H9 (cell line): ENCODE results near the gene ANKS1B. TPM values are rescaled to one million over a fixed set of nuclear protein-coding genes. Genes with fewer than 3 reads are reported as not detected.

Source experiments
- DNase-seq: peaks from one replicate; pipeline ENCODE4 v3.0.0-alpha.2; 2017
- H2AFZ ChIP-seq: one replicate; pipeline ENCODE4 v1.6.1; 2013; ENCODE audit warnings: mild to moderate bottlenecking, low read length, control low read depth, moderate library complexity
- H2AK5ac ChIP-seq: 2 replicates; pipeline ENCODE4 v1.6.1; 2013; ENCODE audit warnings: low read length, control low read depth, mixed read lengths; ENCODE audit not compliant: insufficient read length
- H2BK120ac ChIP-seq: one replicate; pipeline ENCODE4 v1.6.1; 2013; ENCODE audit warnings: low read depth, mild to moderate bottlenecking, low read length, control low read depth, inconsistent platforms; ENCODE audit not compliant: poor library complexity, severe bottlenecking
- H2BK12ac ChIP-seq: 2 replicates; pipeline ENCODE4 v1.6.1; 2013; ENCODE audit warnings: low read length, control low read depth, mixed read lengths, low read depth; ENCODE audit not compliant: insufficient read length
- H2BK15ac ChIP-seq: 2 replicates; pipeline ENCODE4 v1.6.1; 2013; ENCODE audit warnings: low read depth, low read length, control low read depth
- H2BK20ac ChIP-seq: one replicate; pipeline ENCODE4 v1.6.1; 2013; ENCODE audit warnings: low read depth, mild to moderate bottlenecking, low read length, control low read depth, inconsistent platforms; ENCODE audit not compliant: poor library complexity, severe bottlenecking
- H2BK5ac ChIP-seq: 2 replicates; pipeline ENCODE4 v1.6.1; 2013; ENCODE audit warnings: low read length, control low read depth, mixed read lengths; ENCODE audit not compliant: insufficient read length
- H3K14ac ChIP-seq: 2 replicates; pipeline ENCODE4 v1.6.1; 2013; ENCODE audit warnings: low read length, control low read depth; ENCODE audit not compliant: insufficient read depth
- H3K18ac ChIP-seq: 2 replicates; pipeline ENCODE4 v1.6.1; 2013; ENCODE audit warnings: low read depth, mild to moderate bottlenecking, mixed read lengths, low read length, control low read depth; ENCODE audit not compliant: insufficient read length
- H3K23ac ChIP-seq: 2 replicates; pipeline ENCODE4 v1.6.1; 2013; ENCODE audit warnings: low read length, control low read depth, mixed read lengths, low read depth; ENCODE audit not compliant: insufficient read length
- H3K23me2 ChIP-seq: 2 replicates; pipeline ENCODE4 v1.6.1; 2013; ENCODE audit warnings: low read depth, mild to moderate bottlenecking, mixed read lengths, low read length, control low read depth; ENCODE audit not compliant: insufficient read length, poor library complexity, severe bottlenecking
- H3K27ac ChIP-seq: 2 replicates; pipeline ENCODE4 v1.5.1; 2013; ENCODE audit warnings: low read length, control low read depth, mixed read lengths, low read depth; ENCODE audit not compliant: insufficient read length
- H3K27me3 ChIP-seq: 2 replicates; pipeline ENCODE4 v1.6.1; 2013; ENCODE audit warnings: low read length, control low read depth, inconsistent platforms; ENCODE audit not compliant: insufficient read depth
- H3K4ac ChIP-seq: 2 replicates; pipeline ENCODE4 v1.6.1; 2013; ENCODE audit warnings: low read depth, mild to moderate bottlenecking, control low read depth, inconsistent platforms, low read length, moderate library complexity
- H3K4me1 ChIP-seq: 2 replicates; pipeline ENCODE4 v1.6.1; 2013; ENCODE audit warnings: low read length, control low read depth, inconsistent platforms; ENCODE audit not compliant: insufficient read depth
- H3K4me2 ChIP-seq: 2 replicates; pipeline ENCODE4 v1.6.1; 2013; ENCODE audit warnings: low read length, control low read depth, mixed read lengths; ENCODE audit not compliant: insufficient read length, insufficient read depth
- H3K56ac ChIP-seq: 2 replicates; pipeline ENCODE4 v1.6.1; 2013; ENCODE audit warnings: low read depth, mild to moderate bottlenecking, mixed read lengths, low read length, control low read depth; ENCODE audit not compliant: insufficient read length
- H3K79me1 ChIP-seq: 2 replicates; pipeline ENCODE4 v1.6.1; 2013; ENCODE audit warnings: low read depth, mild to moderate bottlenecking, moderate library complexity, low read length, control low read depth, inconsistent platforms; ENCODE audit not compliant: insufficient read depth, poor library complexity, severe bottlenecking
- H3K79me2 ChIP-seq: 2 replicates; pipeline ENCODE4 v1.6.1; 2013; ENCODE audit warnings: low read length, control low read depth, inconsistent platforms; ENCODE audit not compliant: insufficient read depth
- H3K9ac ChIP-seq: 2 replicates; pipeline ENCODE4 v1.6.1; 2013; ENCODE audit warnings: low read length, control low read depth, mixed read lengths; ENCODE audit not compliant: insufficient read length; ENCODE audit errors: extremely low read depth
- H3K9me3 ChIP-seq: one replicate; pipeline ENCODE4 v1.6.1; 2013; ENCODE audit warnings: low read depth, low read length, inconsistent platforms; ENCODE audit not compliant: control insufficient read depth
- H3T11ph ChIP-seq: one replicate; pipeline ENCODE4 v1.6.1; 2013; ENCODE audit warnings: mild to moderate bottlenecking, low read length, control low read depth, inconsistent platforms
- H4K20me1 ChIP-seq: one replicate; pipeline ENCODE4 v1.6.1; 2013; ENCODE audit not compliant: control insufficient read depth, insufficient read length, insufficient read depth
- H4K5ac ChIP-seq: 2 replicates; pipeline ENCODE4 v1.6.1; 2013; ENCODE audit warnings: low read depth, mild to moderate bottlenecking, mixed read lengths, low read length, control low read depth; ENCODE audit not compliant: insufficient read length
- H4K8ac ChIP-seq: replicated peaks from 2 replicates; pipeline ENCODE4 v1.6.1; 2013; ENCODE audit warnings: low read length, control low read depth, mixed read lengths, low read depth; ENCODE audit not compliant: insufficient read length
- H4K91ac ChIP-seq: 2 replicates; pipeline ENCODE4 v1.6.1; 2013; ENCODE audit warnings: low read depth, mild to moderate bottlenecking, moderate library complexity, mixed read lengths, low read length, control low read depth; ENCODE audit not compliant: insufficient read length
- H3K27ac Mint-ChIP-seq, 3 experiments: 2 replicates in 2 of 3; 3 replicates in 1 of 3; pipeline ENCODE4 v1.8.0; 2020 to 2021; ENCODE audit warnings: mixed read lengths in 3 of 3, mild to moderate bottlenecking in 1 of 3, moderate library complexity in 1 of 3
- H3K27me3 Mint-ChIP-seq: 2 replicates; pipeline ENCODE4 v1.8.0; 2021; ENCODE audit warnings: low read depth, mild to moderate bottlenecking, moderate library complexity, mixed read lengths
- H3K36me3 Mint-ChIP-seq, 3 experiments: 2 replicates in 2 of 3; 3 replicates in 1 of 3; pipeline ENCODE4 v1.8.0; 2020 to 2021; ENCODE audit warnings: low read depth in 3 of 3, mixed read lengths in 3 of 3; ENCODE audit not compliant: insufficient read depth in 1 of 3
- H3K4me1 Mint-ChIP-seq, 2 experiments: 2 replicates each; pipeline ENCODE4 v1.8.0; 2020; ENCODE audit warnings: mixed read lengths in 2 of 2
- H3K4me3 Mint-ChIP-seq, 2 experiments: 2 replicates in 1 of 2; 3 replicates in 1 of 2; pipeline ENCODE4 v1.8.0; 2020 to 2021; ENCODE audit warnings: mild to moderate bottlenecking in 2 of 2, mixed read lengths in 2 of 2, moderate library complexity in 1 of 2
- H3K9me3 Mint-ChIP-seq, 2 experiments: 2 replicates in 1 of 2; 3 replicates in 1 of 2; pipeline ENCODE4 v1.8.0; 2020; ENCODE audit warnings: mild to moderate bottlenecking in 2 of 2, mixed read lengths in 2 of 2, moderate library complexity in 1 of 2
- WGBS: extraction: QIAGEN DNeasy Blood & Tissue Kit; methylation state at CpG from one replicate; pipeline ENCODE4 v1.1.7; 2013; ENCODE audit warnings: missing lambda C conversion rate, low lambda C conversion rate, mixed read lengths; ENCODE audit not compliant: insufficient read length; ENCODE audit errors: extremely low coverage; 5-methylcytosine and 5-hydroxymethylcytosine counted together
- total RNA-seq: library from RNA; stranded (reverse); gene quantifications from 2 replicates; pipeline ENCODE4 v1.2.1, GENCODE V29; 2021
- TF ChIP-seq, protein P1 (sequence below): fragments of 200-600 bp; sonication (generic); conservative IDR thresholded peaks from 3 replicates; pipeline ENCODE4 v1.8.0; 2021; ENCODE audit warnings: antibody characterized with exemption, mild to moderate bottlenecking

The ANKS1B gene
- total RNA-seq, 1 experiment from 2014 or later: 4.1 TPM

DNA sequence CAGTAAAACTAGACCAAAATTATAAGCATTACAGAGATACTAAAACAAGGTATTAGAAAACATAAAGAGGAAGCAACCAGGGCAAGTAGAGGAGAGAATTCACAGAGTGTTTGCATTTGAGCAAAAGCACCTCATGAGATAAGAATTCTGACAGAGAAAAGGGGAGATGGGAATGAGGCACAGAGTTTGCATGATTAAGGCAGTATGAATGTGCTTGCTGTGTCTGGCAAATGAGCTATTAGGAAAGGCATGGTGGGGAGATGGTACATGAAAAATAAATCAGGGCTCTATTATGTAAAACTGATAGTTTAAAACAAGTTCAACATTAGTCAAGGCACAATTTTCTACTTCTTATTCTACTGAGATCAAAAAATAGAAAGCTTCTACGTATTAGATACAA, 314.1 kb downstream of the ANKS1B start:
- H2BK15ac ChIP-seq: no peak overlapping the region
- Mint-ChIP-seq H3K27ac (peak overlapping the region; percentile 2 to 78 (median 57); a peak in 5 of 7 replicates), H3K4me3 (0 out of 5 replicates have a peak overlapping the region, but pooled peaks of 1 of the 2 experiments have one; percentile 0), H3K36me3 (no peaks in the 10 kb centered on the region), H3K4me1 (peaks cover 11 to 14% of the 10 kb centered on the region in 2 experiments), H3K27me3 (no peaks in the 10 kb centered on the region), H3K9me3 (peaks cover 0 to 4% of the 10 kb centered on the region in 2 experiments; a peak in 3 of 5 replicates)
- no peaks in the 10 kb centered on the region for H3K79me1 ChIP-seq
- H2BK120ac ChIP-seq: no peak overlapping the region
- H2AK5ac ChIP-seq: no peak overlapping the region
- H3K27ac ChIP-seq: no peak overlapping the region
- TF ChIP-seq, protein P1, sequence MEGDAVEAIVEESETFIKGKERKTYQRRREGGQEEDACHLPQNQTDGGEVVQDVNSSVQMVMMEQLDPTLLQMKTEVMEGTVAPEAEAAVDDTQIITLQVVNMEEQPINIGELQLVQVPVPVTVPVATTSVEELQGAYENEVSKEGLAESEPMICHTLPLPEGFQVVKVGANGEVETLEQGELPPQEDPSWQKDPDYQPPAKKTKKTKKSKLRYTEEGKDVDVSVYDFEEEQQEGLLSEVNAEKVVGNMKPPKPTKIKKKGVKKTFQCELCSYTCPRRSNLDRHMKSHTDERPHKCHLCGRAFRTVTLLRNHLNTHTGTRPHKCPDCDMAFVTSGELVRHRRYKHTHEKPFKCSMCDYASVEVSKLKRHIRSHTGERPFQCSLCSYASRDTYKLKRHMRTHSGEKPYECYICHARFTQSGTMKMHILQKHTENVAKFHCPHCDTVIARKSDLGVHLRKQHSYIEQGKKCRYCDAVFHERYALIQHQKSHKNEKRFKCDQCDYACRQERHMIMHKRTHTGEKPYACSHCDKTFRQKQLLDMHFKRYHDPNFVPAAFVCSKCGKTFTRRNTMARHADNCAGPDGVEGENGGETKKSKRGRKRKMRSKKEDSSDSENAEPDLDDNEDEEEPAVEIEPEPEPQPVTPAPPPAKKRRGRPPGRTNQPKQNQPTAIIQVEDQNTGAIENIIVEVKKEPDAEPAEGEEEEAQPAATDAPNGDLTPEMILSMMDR: no peak
- no peak overlapping the region for H3K56ac ChIP-seq
- H3K4me2 ChIP-seq: no peak overlapping the region
- H2AFZ ChIP-seq: no peak overlapping the region
- H3K23ac ChIP-seq: no peak overlapping the region
- no peaks in the 10 kb centered on the region for H3K4me1 ChIP-seq
- H2BK12ac ChIP-seq: no peak overlapping the region
- H3K9ac ChIP-seq: no peak overlapping the region
- H2BK20ac ChIP-seq: no peak overlapping the region
- no peaks in the 10 kb centered on the region for H3K27me3 ChIP-seq
- no peaks in the 10 kb centered on the region for H3K79me2 ChIP-seq
- WGBS: no CpG with 5 or more reads among the region's 1 CpG
- no peaks in the 10 kb centered on the region for H4K20me1 ChIP-seq
- H4K5ac ChIP-seq: no peak overlapping the region
- no peak for DNase-seq
- no peaks in the 10 kb centered on the region for H3K9me3 ChIP-seq
- H3K23me2 ChIP-seq: no peaks in the 10 kb centered on the region
- no peak overlapping the region for H3T11ph ChIP-seq
- H4K91ac ChIP-seq: no peak overlapping the region
- H3K4ac ChIP-seq: no peak overlapping the region
- no peak overlapping the region for H3K18ac ChIP-seq
- no peak overlapping the region for H3K14ac ChIP-seq
- H4K8ac ChIP-seq: no peak overlapping the region
- H2BK5ac ChIP-seq: no peak overlapping the region
